Measurements from ENCODE around the gene PRICKLE4. TPM values are rescaled to one million over a fixed set of nuclear protein-coding genes. Genes with fewer than 3 reads are reported as not detected.

PRICKLE4 gene
- total and polyA plus RNA-seq, 4 donors: 2.9 to 6.9 (median 5.5) TPM

DNA sequence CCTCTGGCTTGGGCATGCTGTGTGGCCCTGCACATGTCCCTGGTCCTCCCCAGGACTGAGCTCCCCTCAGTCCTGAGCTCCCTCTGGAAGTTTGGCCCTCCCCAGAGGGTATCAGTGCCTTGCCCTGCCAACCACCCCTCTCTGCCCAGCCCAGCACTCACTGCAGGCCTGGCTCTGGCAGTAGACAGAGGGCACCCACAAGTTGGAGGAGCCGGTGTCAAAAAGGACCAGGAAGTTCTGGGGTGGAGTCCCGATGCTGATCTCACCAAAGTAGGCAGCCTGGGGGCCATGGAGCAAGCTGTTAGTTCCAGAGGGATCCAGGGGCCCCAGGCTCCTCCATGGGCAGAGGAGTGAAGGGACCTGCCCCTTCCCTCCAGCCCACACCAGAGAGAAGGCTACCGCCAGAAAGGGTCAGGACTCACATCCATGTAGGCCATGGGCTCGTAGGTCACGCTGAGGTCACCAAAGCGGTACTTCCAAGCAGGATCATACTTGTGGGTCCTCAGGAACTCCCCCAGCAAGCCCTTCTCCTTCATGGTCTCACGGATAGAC lies 36.3 kb upstream of the PRICKLE4 start:
- Histone ChIP-seq H3K9me3 (ENCODE audit: control insufficient read depth in 4 of 4, insufficient read depth in 3 of 4, low read length in 3 of 4) (no peaks in the 10 kb centered on the region), H3K27me3 (ENCODE audit: control insufficient read depth in 3 of 3, insufficient read depth in 3 of 3, low read length in 2 of 3) (no peaks in the 10 kb centered on the region), H3K4me3 (no peak overlapping the region), H3K9ac (ENCODE audit: insufficient read depth in 1 of 2, low read length in 2 of 2) (no peak overlapping the region), H3K27ac (ENCODE audit: low read depth in 1 of 2, low read length in 1 of 2) (no peak overlapping the region), H3K4me1 (ENCODE audit: control insufficient read depth in 5 of 5, insufficient read depth in 5 of 5, low read length in 5 of 5) (peaks cover 0 to 17% (median 3%) of the 10 kb centered on the region in 5 donors), H3K36me3 (ENCODE audit: control insufficient read depth in 4 of 4, insufficient read depth in 4 of 4, low read length in 4 of 4) (no peaks in the 10 kb centered on the region)
- WGBS, 2 donors: 88 to 92% methylated on average over 7 of the region's 7 CpGs
- ATAC-seq (ENCODE audit: insufficient read depth, low FRiP score) (no peak), DNase-seq (no peak)
- TF ChIP-seq, protein P1, sequence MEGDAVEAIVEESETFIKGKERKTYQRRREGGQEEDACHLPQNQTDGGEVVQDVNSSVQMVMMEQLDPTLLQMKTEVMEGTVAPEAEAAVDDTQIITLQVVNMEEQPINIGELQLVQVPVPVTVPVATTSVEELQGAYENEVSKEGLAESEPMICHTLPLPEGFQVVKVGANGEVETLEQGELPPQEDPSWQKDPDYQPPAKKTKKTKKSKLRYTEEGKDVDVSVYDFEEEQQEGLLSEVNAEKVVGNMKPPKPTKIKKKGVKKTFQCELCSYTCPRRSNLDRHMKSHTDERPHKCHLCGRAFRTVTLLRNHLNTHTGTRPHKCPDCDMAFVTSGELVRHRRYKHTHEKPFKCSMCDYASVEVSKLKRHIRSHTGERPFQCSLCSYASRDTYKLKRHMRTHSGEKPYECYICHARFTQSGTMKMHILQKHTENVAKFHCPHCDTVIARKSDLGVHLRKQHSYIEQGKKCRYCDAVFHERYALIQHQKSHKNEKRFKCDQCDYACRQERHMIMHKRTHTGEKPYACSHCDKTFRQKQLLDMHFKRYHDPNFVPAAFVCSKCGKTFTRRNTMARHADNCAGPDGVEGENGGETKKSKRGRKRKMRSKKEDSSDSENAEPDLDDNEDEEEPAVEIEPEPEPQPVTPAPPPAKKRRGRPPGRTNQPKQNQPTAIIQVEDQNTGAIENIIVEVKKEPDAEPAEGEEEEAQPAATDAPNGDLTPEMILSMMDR (IDR thresholded peaks at IDR 0.05; ENCODE audit: control extremely low read depth, extremely low read depth): no peak

DNA sequence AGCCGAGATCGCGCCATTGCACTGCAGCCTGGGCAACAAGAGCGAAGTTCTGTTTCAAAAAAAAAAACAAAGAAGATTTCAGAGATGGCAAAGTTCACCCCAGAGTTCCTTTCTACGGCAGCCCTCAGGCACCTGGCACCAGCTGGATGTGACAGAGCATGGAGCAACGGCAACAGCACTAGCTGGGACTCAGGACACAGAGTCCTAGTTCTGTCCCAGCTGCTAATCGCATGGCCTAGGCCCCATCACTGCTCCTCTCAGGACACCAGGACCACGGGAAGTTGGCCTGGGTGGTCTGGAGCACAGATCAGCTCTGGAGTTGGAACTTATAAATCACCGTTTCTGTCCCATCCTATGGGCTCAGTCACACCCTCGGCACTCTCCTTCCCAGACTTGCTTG lies 34.5 kb upstream of the PRICKLE4 start:
- Histone ChIP-seq H3K36me3 (ENCODE audit: control insufficient read depth in 4 of 4, insufficient read depth in 4 of 4, low read length in 4 of 4) (no peaks in the 10 kb centered on the region), H3K4me1 (ENCODE audit: control insufficient read depth in 5 of 5, insufficient read depth in 5 of 5, low read length in 5 of 5) (peaks cover 0 to 18% (median 0%) of the 10 kb centered on the region in 5 donors), H3K4me3 (no peak overlapping the region), H3K27ac (ENCODE audit: low read depth in 1 of 2, low read length in 1 of 2) (no peak overlapping the region), H3K9me3 (ENCODE audit: control insufficient read depth in 4 of 4, insufficient read depth in 3 of 4, low read length in 3 of 4) (no peaks in the 10 kb centered on the region), H3K9ac (ENCODE audit: insufficient read depth in 1 of 2, low read length in 2 of 2) (no peak overlapping the region), H3K27me3 (ENCODE audit: control insufficient read depth in 3 of 3, insufficient read depth in 3 of 3, low read length in 2 of 3) (no peaks in the 10 kb centered on the region)
- WGBS, 2 donors: 93 to 94% methylated on average over 10 of the region's 10 CpGs
- TF ChIP-seq, protein P1 (IDR thresholded peaks at IDR 0.05; ENCODE audit: control extremely low read depth, extremely low read depth): no peak
- ATAC-seq (ENCODE audit: insufficient read depth, low FRiP score) (no peak), DNase-seq (no peak)

DNA sequence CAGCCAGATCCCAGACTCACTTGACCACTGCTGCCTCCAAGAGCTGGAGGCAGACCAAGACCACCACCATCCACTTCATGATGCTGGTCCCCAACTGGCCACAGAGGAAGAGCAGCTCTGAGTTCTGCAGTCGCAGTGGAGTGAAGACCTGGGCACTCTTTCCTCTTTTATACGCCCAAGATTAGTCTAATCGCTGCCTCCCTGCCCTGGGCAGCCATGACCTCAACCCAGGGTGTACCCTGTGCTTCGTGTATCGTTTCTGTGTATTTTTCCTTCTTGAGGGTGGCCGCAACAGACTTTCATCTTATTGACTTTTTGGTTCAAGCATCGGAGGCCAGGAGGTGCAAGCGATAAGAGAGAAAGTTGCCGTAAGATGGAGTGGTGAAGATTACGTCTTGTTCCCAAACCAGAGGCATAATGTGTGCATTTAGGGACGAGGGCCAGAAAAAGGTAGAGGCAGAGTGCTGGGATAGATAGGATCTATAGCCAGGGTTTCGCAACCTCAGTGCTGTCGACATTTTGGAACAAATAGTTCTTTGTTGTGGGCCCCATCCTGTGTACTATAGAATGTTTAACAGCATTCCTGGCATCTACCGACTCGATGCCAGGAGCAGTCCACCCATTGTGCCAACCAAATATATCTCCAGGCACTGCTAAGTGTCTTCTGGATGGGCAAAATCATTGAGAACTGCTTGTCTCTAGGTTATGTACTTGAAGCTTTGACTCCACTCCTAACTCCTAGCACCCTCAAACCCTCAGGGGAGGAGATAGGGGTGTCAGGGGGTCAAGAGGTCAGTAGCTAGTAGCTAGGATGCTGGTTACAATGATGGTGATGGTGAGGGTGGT lies 33.1 kb upstream of the PRICKLE4 start, which contains the start of gene PGC:
PGC (minus strand) TSS at position 142 of the 846 bp plus-strand sequence; CDS start at position 79, 63 bp downstream.
- 73 to 82% methylated on average over 15 of the region's 15 CpGs for WGBS, 2 donors
- DNase-seq (peak; percentile 41 to 72 (median 45)), ATAC-seq (ENCODE audit: insufficient read depth, low FRiP score) (peak; percentile 30)
- Histone ChIP-seq H3K36me3 (ENCODE audit: control insufficient read depth in 4 of 4, insufficient read depth in 4 of 4, low read length in 4 of 4) (no peaks in the 10 kb centered on the region), H3K27me3 (ENCODE audit: control insufficient read depth in 3 of 3, insufficient read depth in 3 of 3, low read length in 2 of 3) (no peaks in the 10 kb centered on the region), H3K27ac (ENCODE audit: low read depth in 1 of 2, low read length in 1 of 2) (peak within 1 kb of the TSS in 1 of 2 donors; percentile 27), H3K4me3 (no peak within 1 kb of the TSS), H3K4me1 (ENCODE audit: control insufficient read depth in 5 of 5, insufficient read depth in 5 of 5, low read length in 5 of 5) (peaks cover 0 to 18% (median 0%) of the 10 kb centered on the region in 5 donors), H3K9me3 (ENCODE audit: control insufficient read depth in 4 of 4, insufficient read depth in 3 of 4, low read length in 3 of 4) (no peaks in the 10 kb centered on the region), H3K9ac (ENCODE audit: insufficient read depth in 1 of 2, low read length in 2 of 2) (no peak within 1 kb of the TSS)
- TF ChIP-seq, protein P1 (IDR thresholded peaks at IDR 0.05; ENCODE audit: control extremely low read depth, extremely low read depth): no peak

Measured in lung (tissue), 12 donors.